SHP77 treated with DMSO at 0.1 percent for 48 hours (cell line): Measurements from ENCODE around the gene SMIM41.
A peak's percentile ranks its signal among the peaks of the same experiment; 100 is the strongest.

ENCODE experiments used
- DNase-seq: peaks from one replicate; lab custom pipeline; 2025; lab: John Stamatoyannopoulos, UW

The SMIM41 gene

GRCh38 chr12:52063082-52063924, 16.2 kb upstream of the SMIM41 start:
- no peak for DNase-seq

GRCh38 chr12:52063981-52064649, 15.4 kb upstream of the SMIM41 start:
- peak; percentile 58 for DNase-seq

DNA sequence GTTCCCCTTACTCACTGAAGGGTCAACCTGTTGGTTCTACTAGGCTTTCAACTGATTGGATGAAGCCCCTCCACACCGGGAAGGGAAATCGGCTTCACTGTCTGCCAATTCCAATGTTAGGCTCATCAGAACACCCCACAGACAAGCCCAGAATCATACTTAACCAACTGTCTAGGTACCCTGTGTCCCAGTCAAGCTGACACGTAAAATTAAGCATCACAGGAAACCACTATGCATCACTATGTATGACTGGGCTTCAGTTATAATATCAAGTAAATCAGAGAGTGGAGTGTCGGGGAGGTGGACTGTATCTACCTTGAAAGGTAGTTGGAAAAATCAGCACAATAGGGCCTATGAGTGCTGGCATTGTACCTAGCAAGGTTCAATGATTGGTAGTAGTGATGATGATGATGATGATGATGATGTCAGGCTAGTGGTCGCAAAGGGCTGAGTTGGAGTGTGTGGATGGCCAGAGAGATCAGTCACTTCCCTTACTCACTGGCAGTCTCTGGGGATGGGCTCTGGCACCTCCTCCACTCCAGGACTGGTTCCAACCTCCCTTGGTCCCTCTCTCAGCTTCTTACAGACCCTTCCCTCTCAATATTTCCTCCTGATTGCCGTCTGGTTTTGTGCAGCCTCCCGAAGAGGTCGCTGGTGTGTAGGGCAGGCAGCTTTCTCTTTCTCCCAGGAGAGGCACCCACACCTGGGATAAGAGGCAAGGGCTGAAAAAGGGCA, 13.0 kb upstream of the SMIM41 start:
- DNase-seq: peak; percentile 11

DNA sequence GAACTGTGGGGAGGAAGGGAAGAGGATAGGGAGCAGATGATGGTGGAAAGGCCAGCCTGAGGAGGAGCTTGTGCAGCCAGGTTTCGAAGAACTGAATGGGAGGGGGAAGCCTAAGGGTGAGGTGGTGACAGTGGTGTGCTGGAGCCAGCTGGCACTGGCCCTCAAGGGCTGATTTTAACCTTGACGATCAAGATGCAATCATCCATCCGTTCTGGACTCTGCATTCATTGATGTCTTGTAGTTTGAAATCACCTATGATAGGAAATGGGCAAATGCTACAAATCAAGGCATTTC, 12.5 kb upstream of the SMIM41 start:
- no peak for DNase-seq

DNA sequence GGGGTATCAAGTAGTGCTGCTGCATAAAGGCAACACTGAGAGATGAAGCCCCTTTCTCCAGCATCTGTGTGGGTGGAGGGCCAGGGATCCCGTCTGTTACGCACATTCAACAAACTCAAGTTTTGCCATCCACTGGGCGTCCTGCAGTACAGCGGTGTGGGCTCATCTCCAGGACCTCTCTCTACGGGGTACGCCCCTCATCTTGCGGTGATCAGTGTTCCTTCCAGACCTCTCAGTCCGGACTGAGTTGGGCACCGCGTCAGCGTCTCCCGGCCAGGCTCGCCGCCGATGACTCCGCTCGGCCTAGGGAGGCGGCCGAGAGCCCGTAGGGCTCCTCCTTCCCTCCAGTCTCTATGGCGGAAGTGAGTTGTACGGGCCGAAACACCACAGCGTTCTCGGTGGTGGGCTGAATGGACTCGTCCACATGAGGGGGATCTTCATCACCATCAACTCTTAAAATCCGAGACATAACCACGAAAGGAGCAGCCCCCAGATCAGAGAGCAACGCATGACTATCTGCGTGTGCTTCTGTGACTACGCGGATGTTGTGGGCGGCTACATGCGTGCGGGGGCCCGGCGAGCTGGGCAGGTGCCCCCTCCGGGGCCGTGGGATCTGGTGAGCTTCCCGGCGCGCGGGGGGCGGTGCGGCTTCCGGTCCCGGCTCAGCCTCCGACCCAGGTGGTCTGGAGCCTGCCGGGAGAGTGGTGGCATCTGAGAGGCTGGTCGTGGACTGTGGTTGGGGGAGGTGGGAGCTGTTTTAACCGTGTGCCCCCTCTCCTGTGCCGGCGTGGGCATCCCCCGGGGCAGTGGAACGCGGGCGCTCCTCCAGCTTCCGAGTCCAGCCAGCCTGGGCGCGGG, 9.9 kb upstream of the SMIM41 start, which contains the start of gene ATG101:
Gene ATG101 (plus strand): TSS at position 652 of the 858 bp plus-strand sequence. CDS start 3,673 bp downstream, outside the sequence.
- DNase-seq: peak; percentile 84

GRCh38 chr12:52070185-52070925, 9.1 kb upstream of the SMIM41 start:
- DNase-seq: no peak

DNA sequence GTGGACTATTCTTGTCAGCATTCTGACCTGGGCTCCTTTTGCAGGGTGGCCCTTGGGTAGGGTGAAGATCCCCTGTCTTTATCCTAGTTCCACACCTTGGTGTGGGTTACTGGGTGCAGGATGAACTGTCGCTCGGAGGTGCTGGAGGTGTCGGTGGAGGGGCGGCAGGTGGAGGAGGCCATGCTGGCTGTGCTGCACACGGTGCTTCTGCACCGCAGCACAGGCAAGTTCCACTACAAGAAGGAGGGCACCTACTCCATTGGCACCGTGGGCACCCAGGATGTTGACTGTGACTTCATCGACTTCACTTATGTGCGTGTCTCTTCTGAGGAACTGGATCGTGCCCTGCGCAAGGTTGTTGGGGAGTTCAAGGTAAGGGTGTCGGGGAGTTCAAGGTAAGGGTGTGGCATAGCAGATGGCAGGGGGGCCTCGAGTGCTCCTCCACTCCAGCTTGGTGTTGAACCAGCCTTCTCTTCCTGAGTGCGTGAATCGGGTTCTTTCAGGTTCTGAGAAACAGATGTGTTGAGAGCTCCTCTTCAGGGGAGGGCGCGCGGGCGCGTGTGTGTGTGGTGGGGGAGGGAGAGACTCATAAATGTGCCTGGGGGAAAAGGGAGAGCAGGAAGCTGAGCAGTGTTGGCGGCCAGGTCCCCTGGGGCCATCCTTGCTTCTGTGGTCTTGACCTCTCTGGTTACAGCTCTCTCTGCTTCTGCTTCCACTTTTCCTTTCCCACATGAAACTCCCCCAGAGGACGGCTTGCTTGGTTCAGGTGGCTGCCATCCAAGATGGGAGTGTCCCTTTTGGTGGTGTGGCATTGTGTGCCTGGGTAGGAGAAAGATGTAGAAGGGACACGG, 5.7 kb upstream of the SMIM41 start:
- DNase-seq: no peak

DNA sequence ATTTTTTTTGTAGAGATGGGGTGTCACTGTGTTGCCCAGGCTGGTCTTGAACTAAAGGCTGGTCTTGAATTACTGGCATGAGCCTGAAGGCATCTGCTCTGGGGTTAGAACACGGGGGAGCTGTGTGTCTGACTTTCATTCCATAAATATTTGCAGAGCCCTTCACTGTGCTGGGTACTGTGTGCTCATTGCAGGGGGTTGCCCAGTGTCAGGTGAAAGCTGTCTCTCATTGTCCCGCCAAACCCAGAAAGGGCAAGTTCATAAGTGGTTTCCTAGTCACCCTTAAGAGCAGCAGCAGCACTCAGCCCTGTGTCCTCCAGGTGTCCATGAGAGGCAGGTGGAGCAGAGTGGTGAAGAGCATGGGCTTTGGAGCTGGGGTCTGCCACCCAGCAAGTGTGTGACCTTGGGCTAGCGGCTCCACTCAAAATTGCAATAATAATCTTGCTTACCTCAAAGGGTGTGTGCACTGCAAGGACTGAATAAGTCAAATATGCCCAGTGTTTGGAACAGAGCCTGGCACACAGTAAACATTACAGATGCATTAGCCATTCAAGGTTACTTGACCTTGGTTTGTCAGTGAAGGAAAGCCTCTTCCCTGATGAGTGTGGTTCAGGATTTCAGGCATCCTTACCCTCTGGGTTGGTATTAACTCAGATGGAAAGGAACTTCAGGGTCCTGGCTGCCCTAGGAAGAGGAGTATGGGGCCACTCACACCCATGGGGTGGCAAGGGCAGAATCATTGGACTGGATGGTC, 4.4 kb upstream of the SMIM41 start:
- peak; percentile 48 for DNase-seq

DNA sequence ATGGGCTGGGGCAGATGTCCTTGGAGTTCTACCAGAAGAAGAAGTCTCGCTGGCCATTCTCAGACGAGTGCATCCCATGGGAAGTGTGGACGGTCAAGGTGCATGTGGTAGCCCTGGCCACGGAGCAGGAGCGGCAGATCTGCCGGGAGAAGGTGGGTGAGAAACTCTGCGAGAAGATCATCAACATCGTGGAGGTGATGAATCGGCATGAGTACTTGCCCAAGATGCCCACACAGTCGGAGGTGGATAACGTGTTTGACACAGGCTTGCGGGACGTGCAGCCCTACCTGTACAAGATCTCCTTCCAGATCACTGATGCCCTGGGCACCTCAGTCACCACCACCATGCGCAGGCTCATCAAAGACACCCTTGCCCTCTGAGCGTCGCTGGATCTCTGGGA, 2.7 kb upstream of the SMIM41 start:
- no peak for DNase-seq

DNA sequence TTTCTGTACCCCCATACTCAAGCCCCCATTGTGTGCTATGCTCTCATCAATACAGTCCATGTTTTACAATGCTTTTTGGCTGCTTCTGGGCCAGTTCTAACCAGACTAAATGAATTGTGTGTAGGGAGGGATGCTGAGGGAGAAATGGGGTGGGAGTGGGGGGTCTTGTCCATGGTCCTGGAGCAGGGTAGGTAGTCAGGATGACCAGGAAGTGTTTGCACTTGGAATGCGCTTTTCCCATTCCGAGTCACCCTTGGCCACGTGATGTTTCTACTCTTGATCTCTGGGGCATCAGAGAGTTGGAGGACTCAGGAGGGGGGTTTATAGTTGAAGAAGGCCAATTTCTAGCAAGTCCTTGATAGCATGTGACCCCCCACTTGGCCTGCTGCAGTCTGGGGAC, 1.2 kb upstream of the SMIM41 start:
- no peak for DNase-seq

DNA sequence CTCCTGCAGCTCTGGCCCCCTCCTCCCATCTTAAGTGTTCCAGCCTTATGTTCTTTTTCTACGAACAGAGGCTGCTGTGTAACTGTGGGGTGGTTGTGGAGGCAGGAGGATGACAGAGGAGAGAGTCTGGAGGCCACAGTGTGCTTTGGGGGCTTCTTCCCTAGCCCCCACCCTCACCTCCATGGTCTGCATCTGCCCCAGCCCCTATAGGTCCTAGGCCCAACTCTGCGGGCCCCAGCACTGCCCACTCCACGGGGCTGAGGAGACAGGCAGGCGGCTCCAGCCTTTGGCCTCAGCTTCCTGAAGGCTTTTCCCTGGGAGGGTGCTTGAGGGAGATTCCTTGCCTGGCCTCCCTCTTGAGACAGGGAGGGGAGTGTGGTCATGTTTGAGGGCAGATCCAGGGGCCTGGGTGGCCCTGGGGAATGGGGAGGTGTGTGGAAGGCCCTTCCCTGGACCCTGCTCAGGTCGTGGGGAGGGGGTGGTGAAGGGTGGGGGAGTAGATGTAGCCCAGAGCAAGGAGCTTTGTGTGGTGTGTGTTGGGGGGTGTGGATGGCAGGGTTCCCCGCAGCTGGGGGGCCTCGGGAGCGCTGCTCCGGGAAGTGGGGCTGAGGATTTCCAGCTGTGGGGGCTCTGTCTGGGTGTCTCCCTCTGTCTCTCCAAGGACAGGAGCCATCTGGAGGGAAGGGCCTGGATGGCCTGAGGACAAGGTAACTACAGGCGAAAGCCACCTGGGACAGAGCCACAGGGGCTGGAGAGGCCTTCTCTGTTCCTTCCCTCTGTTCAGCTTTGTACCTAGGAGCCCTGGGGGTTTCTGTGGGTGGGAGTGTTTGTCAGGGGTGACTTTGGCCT, 1.1 kb downstream of the SMIM41 start:
- no peak for DNase-seq

DNA sequence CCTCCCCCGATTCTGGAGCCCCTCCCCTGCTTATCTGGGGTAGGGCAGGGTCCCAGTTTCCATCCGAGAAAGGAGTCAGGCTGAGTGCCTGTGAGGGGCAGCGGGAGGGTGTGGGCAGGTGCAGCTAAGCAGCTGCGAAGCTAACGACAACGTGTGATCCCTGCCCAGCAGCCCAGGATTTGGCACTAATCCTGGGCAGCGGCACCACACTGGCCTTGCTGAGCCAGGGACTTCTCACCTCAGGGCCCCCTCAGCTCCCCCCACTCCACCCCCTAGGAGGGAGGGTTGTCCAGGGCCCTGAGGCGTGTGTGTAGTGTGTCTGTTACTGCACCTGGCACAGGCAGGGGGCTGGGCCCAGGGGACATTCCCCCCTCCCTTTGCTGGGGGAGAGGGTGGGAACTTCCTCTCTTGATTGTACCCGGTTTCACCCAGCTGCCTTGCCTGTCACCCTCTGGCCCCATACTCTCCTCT, 1.8 kb downstream of the SMIM41 start:
- DNase-seq: peak; percentile 80

DNA sequence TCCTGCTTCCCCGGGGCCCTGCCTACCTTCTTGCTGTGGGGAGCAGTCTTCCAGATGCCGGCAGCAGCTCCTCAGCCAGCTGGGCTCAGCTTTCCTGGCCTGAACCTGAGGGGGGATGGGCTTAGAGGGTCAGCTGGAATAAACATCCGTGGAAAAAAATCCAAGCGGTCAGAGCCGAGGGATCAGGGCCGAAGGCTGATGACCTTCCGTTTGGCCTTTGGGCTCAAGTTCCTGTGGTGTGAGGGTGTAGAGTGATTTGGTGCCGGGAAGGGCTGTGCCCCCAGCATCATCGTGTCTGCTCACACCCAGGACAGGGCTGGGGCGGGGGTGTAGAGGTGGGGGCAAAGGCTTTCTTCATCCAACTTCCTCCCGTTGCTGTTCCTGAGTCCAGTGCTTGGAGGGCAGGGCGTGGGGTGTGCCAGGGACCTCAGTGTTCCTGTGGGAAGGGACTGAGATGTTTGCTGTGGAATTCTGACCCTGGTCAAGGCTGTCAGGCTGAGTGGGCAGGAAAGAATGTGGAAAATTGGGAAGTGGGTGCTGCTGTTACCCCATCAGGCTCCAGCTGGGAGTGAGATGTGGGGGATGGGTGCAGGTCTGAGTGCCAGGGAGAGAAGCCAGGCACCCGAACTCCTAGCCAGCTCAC, 2.6 kb downstream of the SMIM41 start:
- DNase-seq: no peak

DNA sequence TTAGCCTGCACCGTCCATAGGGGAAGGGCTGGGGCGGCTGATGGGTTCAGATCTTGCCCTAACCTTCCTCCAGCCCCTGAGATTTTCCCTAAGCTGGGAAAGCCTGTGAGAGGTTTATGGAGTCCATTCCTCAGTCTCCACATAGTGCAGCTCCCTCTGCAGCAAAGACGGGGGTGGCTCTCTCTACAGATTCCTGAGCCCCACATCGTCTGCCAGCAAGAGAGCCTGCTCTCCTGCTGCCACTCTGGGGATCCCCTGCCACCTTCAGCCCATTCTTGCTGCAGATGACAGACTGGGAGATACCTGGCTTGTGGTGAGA, 3.1 kb downstream of the SMIM41 start:
- DNase-seq: no peak

GRCh38 chr12:52082988-52083637, 3.6 kb downstream of the SMIM41 start:
- DNase-seq: no peak

GRCh38 chr12:52083638-52083996, 4.1 kb downstream of the SMIM41 start:
- DNase-seq: no peak

DNA sequence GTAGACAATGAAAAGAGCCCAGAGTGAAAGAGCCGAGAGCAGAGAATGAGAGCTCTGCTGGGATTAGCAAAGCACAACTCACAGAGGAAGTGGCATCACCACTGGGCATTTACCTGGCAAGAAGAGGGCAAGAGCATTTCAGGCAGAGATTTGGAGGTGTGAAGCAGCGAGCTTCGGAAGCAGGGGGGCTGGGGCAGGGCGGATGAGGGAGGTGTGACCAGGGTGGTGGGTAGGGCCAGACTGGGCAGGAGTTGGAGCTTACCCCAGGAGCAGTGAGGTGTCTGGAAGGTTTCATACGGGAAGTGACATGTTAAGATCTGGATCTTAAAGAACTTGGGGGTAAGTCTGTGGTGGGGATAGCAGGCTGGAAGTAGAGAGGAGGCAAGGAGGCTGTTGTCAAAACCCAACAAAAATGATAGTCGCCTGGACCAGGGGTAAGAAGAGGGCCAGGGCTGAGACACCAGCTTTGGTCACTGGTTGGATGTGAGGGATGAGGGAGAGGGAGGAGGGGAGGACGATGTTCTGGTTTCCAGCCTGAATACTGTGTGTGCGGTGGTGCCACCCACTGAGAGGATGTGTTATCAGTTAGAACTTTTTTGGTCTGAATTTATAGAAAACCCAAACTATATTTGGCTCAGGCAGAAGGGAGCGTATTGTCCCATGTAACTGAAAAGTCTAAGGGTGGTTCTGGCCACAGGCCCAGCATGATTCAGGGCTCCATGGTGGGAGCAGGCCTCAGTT, 5.2 kb downstream of the SMIM41 start:
- DNase-seq: no peak
